Transverse colon (tissue), 4 donors: ENCODE results near the gene WIPF2. TPM values are rescaled to one million over a fixed set of nuclear protein-coding genes. Genes with fewer than 3 reads are reported as not detected.

Experiments
- DNase-seq: peaks from one replicate; pipeline ENCODE4 v3.0.0-alpha.2; 2019
- H3K27ac ChIP-seq, 4 donors: fragments of 200-600 bp; sonication (generic); 2 replicates each; pipeline ENCODE4 v1.5.1; 2016 to 2018; ENCODE audit warnings: inconsistent platforms in 4 of 4
- H3K27me3 ChIP-seq: fragments of 200-600 bp; sonication (generic); 2 replicates; pipeline ENCODE4 v1.5.1; 2017; ENCODE audit warnings: inconsistent platforms
- H3K36me3 ChIP-seq, 4 donors: fragments of 200-600 bp; sonication (generic); 2 replicates each; pipeline ENCODE4 v1.5.1; 2017 to 2019; ENCODE audit warnings: inconsistent platforms in 4 of 4
- H3K4me1 ChIP-seq, 4 donors: fragments of 200-600 bp; sonication (generic); 2 replicates each; pipeline ENCODE4 v1.5.1; 2017 to 2020; ENCODE audit warnings: inconsistent platforms in 4 of 4
- H3K4me3 ChIP-seq, 4 donors: fragments of 200-600 bp; sonication (generic); 1 replicate in 1 of 4; 2 replicates in 3 of 4; pipeline versions ENCODE4 v1.5.1 to v1.6.1; 2017 to 2019; ENCODE audit warnings: inconsistent platforms in 4 of 4
- H3K9me3 ChIP-seq, 2 donors: fragments of 200-600 bp; sonication (generic); 2 replicates each; pipeline ENCODE4 v1.5.1; 2017 to 2019; ENCODE audit warnings: inconsistent platforms in 2 of 2
- CTCF ChIP-seq, 5 experiments: fragments of 200-600 bp in 3 of 5; fragments of 450-650 bp in 2 of 5; sonication (generic) in 3 of 5; IDR thresholded peaks; 1 replicate in 2 of 5; 2 replicates in 3 of 5; pipeline ENCODE4 v1.5.1; 2016 to 2017; ENCODE audit warnings: antibody characterized with exemption in 5 of 5, inconsistent platforms in 3 of 5, mild to moderate bottlenecking in 2 of 5, moderate library complexity in 1 of 5
- EP300 ChIP-seq: sonication (generic); formaldehyde crosslinking; IDR thresholded peaks from one replicate; pipeline ENCODE4 v1.6.1; 2017; ENCODE audit warnings: antibody characterized with exemption, low read depth
- POLR2A ChIP-seq: fragments of 450-650 bp; IDR thresholded peaks from one replicate; pipeline ENCODE4 v1.6.1; 2016; ENCODE audit warnings: antibody characterized with exemption, mild to moderate bottlenecking, moderate library complexity
- POLR2AphosphoS5 ChIP-seq, 3 donors: sonication (generic); formaldehyde crosslinking; IDR thresholded peaks; one replicate each; pipeline ENCODE4 v1.6.1; 2016; ENCODE audit warnings: antibody characterized with exemption in 3 of 3
- WGBS, 2 donors: methylation state at CpG; one replicate each; pipeline ENCODE4 v1.1.5; 2018; ENCODE audit warnings: low coverage in 1 of 2; 5-methylcytosine and 5-hydroxymethylcytosine counted together
- in situ Hi-C, 4 donors: fragments of 200-750 bp; cut with MboI; loops; one replicate each; pipeline versions ENCODE4 v1.15.0 to v1.15.1; 2017; ENCODE audit warnings: low sequenced_read_pairs in 3 of 4, low pct_ligation_motif_present in 1 of 4, low pct_unique_long_range_greater_than_20kb in 1 of 4
- intact Hi-C: fragments of 100-400 bp; cut with DNase I; formaldehyde crosslinking; loops from one replicate; pipeline ENCODE4 v1.15.1; 2023; ENCODE audit warnings: low total_unique reads
- total RNA-seq, 4 donors: library from RNA; depleted of rRNA; stranded (reverse); fragments of >200 nt; gene quantifications; one replicate each; pipeline ENCODE4 v1.1.0, GENCODE V29; 2016

The WIPF2 gene
- total RNA-seq, 4 donors from 2014 or later = 20.5 to 29.5 (median 25.3) TPM

DNA sequence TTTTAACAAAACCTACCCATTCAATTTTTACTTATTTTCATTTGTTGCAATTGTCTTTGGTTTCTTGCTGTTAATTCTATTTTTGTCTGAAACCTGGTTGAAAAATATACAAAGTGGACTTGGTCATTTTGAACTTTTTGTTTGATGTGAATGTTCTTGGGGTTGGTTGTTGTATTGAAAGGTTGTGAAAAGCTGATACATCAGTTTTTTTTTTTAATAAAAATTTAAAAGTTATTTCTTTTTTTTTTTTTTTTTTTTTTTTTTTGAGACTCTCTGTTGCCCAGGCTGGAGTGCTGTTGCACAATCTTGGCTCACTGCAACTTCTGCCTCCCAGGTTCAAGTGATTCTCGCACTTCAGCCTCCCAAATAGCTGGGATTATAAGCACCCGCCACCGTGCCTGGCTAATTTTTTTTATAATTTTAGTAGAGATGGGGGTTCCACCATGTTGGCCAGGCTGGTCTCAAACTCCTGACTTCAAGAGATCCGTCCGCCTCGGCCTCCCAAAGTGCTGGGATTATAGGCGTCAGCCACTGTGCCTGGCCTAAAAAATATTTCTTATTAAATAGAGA, 28.9 kb downstream of the WIPF2 start:
- no peak overlapping the region for H3K27ac ChIP-seq
- H3K27me3 ChIP-seq = no peaks in the 10 kb centered on the region
- no peaks in the 10 kb centered on the region for H3K9me3 ChIP-seq
- WGBS, 2 donors = 90 to 100% methylated on average over 1 to 7 of the region's 7 CpGs
- peaks cover 8 to 33% (median 17%) of the 10 kb centered on the region in 4 donors for H3K4me1 ChIP-seq
- intact Hi-C loops (no loop called here), in situ Hi-C loops (no loop called here)
- no peak for DNase-seq
- H3K36me3 ChIP-seq = no peaks in the 10 kb centered on the region
- TF ChIP-seq POLR2A (no peak), CTCF (IDR thresholded peaks at IDR 0.05) (no peak), EP300 (no peak), POLR2AphosphoS5 (IDR thresholded peaks at IDR 0.05) (no peak)
- H3K4me3 ChIP-seq = no peak overlapping the region

- in situ Hi-C loops (no loop called here), intact Hi-C loops (no loop called here)
- Histone ChIP-seq H3K4me1 (peaks cover 8 to 37% (median 17%) of the 10 kb centered on the region in 4 donors), H3K27ac (no peak overlapping the region), H3K27me3 (no peaks in the 10 kb centered on the region), H3K36me3 (no peaks in the 10 kb centered on the region), H3K4me3 (no peak overlapping the region), H3K9me3 (no peaks in the 10 kb centered on the region)
- DNase-seq = no peak
- TF ChIP-seq POLR2AphosphoS5 (IDR thresholded peaks at IDR 0.05) = no peak
- TF ChIP-seq CTCF (IDR thresholded peaks at IDR 0.05) = no peak
- no peak for TF ChIP-seq POLR2A
- TF ChIP-seq EP300 = no peak
- 96 to 100% methylated on average over 1 of the region's 1 CpG for WGBS, 2 donors
Observed at GRCh38 chr17:40248507-40248906, 29.4 kb downstream of the WIPF2 start.

GRCh38 chr17:40251576-40251975, 32.5 kb downstream of the WIPF2 start:
- intact Hi-C loops = no loop called here
- H3K36me3 ChIP-seq = peaks cover 0 to 6% (median 3%) of the 10 kb centered on the region in 4 donors
- in situ Hi-C loops = no loop called here
- DNase-seq = peak; percentile 44
- H3K4me1 ChIP-seq = peaks cover 8 to 42% (median 17%) of the 10 kb centered on the region in 4 donors
- no peaks in the 10 kb centered on the region for H3K9me3 ChIP-seq
- TF ChIP-seq POLR2AphosphoS5 (IDR thresholded peaks at IDR 0.05) (peak; percentile 51 to 72 (median 68)), POLR2A (no peak), EP300 (no peak)
- H3K27me3 ChIP-seq = no peaks in the 10 kb centered on the region
- peak overlapping the region; percentile 40 to 73 (median 64) for H3K27ac ChIP-seq
- no peak overlapping the region for H3K4me3 ChIP-seq

- WGBS, 2 donors = 96 to 97% methylated on average over 3 of the region's 3 CpGs
- Histone ChIP-seq H3K9me3 (no peaks in the 10 kb centered on the region), H3K27ac (no peak overlapping the region), H3K36me3 (peaks cover 0 to 19% (median 8%) of the 10 kb centered on the region in 4 donors), H3K4me3 (no peak overlapping the region), H3K27me3 (no peaks in the 10 kb centered on the region), H3K4me1 (peaks cover 8 to 32% (median 17%) of the 10 kb centered on the region in 4 donors)
- in situ Hi-C loops = no loop called here
- no peak for TF ChIP-seq POLR2AphosphoS5 (IDR thresholded peaks at IDR 0.05)
- TF ChIP-seq POLR2A = no peak
- TF ChIP-seq EP300 = no peak
- no peak for TF ChIP-seq CTCF (IDR thresholded peaks at IDR 0.05)
- no peak for DNase-seq
- intact Hi-C loops = no loop called here
Observed at GRCh38 chr17:40253565-40253964, 34.5 kb downstream of the WIPF2 start.

DNA sequence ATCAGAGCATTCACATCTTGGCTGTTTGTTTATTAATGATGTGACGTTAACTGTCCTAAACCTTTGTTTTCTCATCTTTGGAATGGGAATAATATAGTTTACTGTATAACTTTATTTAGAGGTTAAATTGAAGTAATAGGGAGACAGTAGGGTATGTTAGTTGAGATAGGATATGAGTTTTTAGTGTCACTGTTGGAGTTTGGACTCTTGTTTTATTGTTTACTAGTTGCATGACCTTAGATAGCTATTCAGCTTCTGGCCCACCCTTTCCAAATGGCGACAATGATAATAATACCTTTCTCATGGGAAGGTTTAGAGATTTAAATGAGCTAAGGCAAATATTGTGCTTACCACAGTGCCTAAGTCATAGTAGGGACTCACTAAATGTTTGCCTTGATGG, 40.4 kb downstream of the WIPF2 start:
- 71 to 83% methylated on average over 2 of the region's 2 CpGs for WGBS, 2 donors
- in situ Hi-C loops = no loop called here
- H3K9me3 ChIP-seq = no peaks in the 10 kb centered on the region
- H3K36me3 ChIP-seq = peaks cover 0 to 37% (median 18%) of the 10 kb centered on the region in 4 donors
- TF ChIP-seq EP300 = no peak
- TF ChIP-seq CTCF (IDR thresholded peaks at IDR 0.05) = no peak
- TF ChIP-seq POLR2AphosphoS5 (IDR thresholded peaks at IDR 0.05) = no peak
- TF ChIP-seq POLR2A = no peak
- peak overlapping the region in 2 of 4 donors; percentile 22 to 25 for H3K27ac ChIP-seq
- intact Hi-C loops = no loop called here
- no peak overlapping the region for H3K4me3 ChIP-seq
- no peak for DNase-seq
- no peaks in the 10 kb centered on the region for H3K4me1 ChIP-seq
- no peaks in the 10 kb centered on the region for H3K27me3 ChIP-seq
